GM20000 (cell line): Measurements from ENCODE around the gene DDAH2.

Experiments
- DNase-seq: peaks from one replicate; pipeline ENCODE4 v3.0.0; 2012; ENCODE audit warnings: low spot score
- CTCF ChIP-seq: IDR thresholded peaks from 2 replicates; pipeline ENCODE4 v1.5.1; 2012; ENCODE audit warnings: mild to moderate bottlenecking, control low read depth; ENCODE audit errors: extremely low read depth, missing control alignments

DDAH2 gene

DNA sequence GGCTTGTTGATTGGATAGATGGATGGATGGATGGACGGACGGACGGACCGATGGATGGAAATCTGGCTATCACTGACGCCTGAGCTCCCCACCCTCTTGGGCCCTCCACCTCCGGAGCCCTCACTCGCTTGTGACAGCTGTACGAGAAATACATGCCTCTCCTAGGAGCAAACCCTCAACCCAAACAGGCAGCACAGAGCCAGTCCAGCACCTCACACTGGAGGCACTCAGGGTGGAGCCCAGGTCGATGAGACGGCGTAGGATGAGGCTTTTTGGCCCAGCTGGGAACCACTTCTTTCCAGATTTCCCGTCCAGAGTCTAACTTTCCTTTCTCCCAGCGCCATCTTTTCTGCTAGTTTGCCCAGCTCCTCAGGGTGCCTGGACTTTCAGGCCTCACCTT lies 45.5 kb downstream of the DDAH2 start:
- TF ChIP-seq CTCF, result no peak
- no peak for DNase-seq

- TF ChIP-seq CTCF, result no peak
- DNase-seq, result peak; percentile 66
Observed at GRCh38 chr6:31681135-31681671, 47.9 kb downstream of the DDAH2 start.

DNA sequence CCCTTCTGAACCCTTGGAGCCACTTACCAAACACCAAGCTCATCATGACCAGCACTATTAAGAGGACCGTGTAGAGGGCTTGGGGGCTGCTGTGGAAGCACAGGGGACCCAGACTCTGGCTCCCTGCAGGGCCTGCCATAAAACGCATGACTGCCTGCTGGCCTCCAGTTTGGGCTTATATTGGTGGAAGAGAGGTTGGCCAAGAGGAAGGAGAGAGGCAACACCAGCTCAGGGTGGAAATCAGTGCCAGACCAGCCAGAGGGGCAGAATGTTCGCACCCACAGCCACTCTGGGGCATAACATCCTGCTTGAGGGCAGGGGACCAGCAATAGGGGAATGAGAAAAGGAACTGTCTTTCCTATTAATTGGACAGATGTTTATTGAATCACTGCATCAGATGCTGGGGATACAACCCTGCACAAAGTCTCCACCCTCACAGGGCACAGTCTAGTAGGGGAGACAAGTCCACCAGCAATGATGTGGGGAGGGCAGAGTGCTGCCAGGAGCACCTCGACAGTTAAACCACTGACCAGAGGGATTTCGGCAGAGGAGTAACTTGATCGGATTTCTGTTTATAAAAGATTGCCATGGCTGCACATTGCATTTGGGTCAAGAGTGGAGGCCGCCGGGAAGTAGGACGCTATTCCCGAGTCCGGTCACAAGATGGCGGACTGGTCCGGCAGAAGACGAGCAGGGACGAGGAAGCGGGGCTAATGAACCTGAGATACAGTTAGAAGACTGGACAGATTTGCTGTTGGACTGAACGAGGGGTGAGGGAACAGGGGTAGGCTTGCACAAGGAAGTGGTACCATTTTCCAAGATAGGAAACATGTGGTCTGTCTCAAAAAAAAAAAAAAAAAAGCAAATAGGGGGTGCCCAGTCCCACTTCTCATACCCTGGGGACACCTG lies 48.6 kb downstream of the DDAH2 start, which contains the start of gene LY6G5C:
Gene LY6G5C, minus strand, starts transcription at position 842 of the 909 bp plus-strand sequence. Its CDS starts 694 bp downstream, at position 148.
- peak; percentile 82 for DNase-seq
- TF ChIP-seq CTCF, result peak; percentile 90

- no peak for DNase-seq
- TF ChIP-seq CTCF, result no peak
Observed at GRCh38 chr6:31677955-31678354, 51.1 kb downstream of the DDAH2 start.
